AG10803 (cell line): ENCODE data around the gene GLE1.
"Not testable (repeated sequence)": the region's sequence is repeated elsewhere in the genome, so short reads cannot be mapped to it uniquely, and the experiment has no call there.

Experiments used
- DNase-seq: peaks from one replicate; pipeline ENCODE4 v3.0.0; 2010; ENCODE audit warnings: low read depth
- H3K4me3 ChIP-seq: 2 replicates; pipeline ENCODE4 v1.5.1; 2011; ENCODE audit warnings: mild to moderate bottlenecking, low read length, control low read depth
- TF ChIP-seq, protein P1 (sequence below): conservative IDR thresholded peaks from 2 replicates; pipeline ENCODE4 v1.5.1; 2011; ENCODE audit warnings: mild to moderate bottlenecking, low read length, control low read depth, inconsistent platforms

The GLE1 gene

DNA sequence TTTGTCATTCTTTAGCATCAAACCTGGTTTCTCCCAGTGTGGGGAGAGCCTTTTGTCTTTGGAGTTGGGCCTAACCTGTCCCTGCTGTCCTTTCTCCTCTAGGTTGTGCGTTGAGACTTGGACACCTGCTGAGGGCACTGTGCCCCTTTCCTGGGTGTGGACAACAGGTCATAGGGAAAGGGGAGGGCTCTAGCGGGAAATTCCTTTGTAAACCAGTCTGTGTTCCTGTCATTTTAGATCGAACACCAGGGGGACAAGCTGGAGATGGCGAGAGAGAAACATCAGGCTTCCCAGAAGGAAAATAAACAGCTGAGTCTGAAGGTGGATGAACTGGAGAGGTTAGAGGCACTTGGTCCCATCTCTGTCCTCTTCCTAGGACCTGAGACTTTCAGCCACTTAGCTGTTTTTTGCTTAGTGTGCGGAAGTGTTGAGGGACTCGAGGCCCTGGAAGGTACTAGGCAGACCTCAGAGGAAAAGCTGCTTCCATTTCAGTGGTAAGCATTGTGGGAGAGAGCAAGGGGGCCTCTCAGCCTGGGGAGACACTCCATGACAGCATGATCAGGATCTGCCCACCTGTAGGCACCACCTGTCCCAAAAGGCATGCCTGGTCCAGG is 8.6 kb upstream of the GLE1 start:
- no peak for DNase-seq
- TF ChIP-seq, protein P1, sequence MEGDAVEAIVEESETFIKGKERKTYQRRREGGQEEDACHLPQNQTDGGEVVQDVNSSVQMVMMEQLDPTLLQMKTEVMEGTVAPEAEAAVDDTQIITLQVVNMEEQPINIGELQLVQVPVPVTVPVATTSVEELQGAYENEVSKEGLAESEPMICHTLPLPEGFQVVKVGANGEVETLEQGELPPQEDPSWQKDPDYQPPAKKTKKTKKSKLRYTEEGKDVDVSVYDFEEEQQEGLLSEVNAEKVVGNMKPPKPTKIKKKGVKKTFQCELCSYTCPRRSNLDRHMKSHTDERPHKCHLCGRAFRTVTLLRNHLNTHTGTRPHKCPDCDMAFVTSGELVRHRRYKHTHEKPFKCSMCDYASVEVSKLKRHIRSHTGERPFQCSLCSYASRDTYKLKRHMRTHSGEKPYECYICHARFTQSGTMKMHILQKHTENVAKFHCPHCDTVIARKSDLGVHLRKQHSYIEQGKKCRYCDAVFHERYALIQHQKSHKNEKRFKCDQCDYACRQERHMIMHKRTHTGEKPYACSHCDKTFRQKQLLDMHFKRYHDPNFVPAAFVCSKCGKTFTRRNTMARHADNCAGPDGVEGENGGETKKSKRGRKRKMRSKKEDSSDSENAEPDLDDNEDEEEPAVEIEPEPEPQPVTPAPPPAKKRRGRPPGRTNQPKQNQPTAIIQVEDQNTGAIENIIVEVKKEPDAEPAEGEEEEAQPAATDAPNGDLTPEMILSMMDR = no peak
- no peak overlapping the region for H3K4me3 ChIP-seq

DNA sequence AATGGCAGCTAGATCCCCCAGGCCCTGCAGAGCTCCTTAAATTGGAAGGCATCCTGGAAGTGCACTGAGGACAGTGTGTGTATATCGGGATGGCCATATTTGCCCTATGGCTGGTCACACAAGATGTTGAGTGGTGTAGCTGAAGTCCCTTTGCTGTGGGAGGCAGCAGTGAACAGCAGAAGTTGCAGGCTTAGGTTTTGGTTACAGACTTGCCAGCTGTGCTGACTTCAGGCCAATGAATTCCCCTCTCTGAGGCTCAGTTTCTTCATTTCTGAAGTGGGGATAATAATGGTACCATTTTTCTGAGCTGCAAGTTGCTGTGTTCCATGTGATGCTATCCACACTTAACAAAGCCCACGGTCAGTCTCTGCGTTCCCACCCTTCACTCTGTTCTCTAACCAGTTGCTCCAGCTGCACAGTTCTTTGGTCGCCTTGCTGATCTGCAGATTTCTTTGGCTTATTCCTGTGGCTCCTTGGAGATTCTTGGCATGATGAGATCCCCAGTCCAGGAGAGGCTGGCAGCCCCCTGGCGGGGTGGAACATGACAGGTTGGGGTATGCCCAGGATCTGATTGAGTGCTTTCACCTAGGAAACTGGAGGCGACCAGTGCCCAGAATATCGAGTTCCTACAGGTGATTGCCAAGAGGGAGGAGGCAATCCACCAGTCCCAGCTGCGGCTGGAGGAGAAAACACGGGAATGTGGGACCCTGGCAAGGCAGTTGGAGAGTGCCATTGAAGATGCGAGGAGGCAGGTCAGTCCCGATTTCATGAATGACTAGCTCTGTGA is 6.5 kb upstream of the GLE1 start:
- H3K4me3 ChIP-seq = no peak overlapping the region
- TF ChIP-seq, protein P1 = no peak
- no peak for DNase-seq

DNA sequence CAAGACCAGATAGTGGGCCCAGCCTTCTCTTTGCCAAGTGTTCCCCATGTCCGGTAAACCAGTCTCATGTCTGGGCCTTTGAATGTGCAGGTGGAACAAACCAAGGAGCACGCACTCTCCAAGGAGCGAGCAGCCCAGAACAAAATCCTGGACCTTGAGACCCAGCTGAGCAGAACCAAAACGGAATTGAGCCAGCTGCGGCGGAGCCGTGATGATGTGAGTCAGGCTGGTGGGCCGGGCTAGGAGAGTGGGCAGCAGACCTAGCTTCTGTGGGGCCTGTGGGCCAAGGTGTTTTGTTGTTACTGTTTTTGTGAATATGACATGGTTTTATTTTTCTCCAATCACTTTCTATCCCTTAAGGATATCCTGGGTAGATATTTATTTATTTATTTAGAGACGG is 5.6 kb upstream of the GLE1 start:
- DNase-seq = no peak
- TF ChIP-seq, protein P1 = no peak
- no peak overlapping the region for H3K4me3 ChIP-seq

DNA sequence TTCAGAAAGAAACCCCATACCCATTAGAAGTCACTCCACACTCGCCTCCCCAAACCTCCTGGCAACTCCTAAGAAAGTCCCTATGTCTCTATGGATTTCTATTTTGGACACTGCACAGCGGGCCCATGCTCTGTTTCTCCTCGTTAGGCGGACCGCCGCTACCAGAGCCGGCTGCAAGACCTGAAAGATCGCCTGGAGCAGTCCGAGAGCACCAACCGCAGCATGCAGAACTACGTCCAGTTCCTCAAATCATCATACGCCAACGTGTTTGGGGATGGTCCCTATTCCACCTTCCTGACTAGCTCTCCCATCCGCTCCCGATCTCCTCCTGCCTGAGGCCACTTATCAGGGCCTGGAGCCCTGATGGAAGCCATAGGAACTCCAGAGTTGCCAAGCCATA is 4.6 kb upstream of the GLE1 start:
- TF ChIP-seq, protein P1 = no peak
- no peak for DNase-seq
- H3K4me3 ChIP-seq = no peak overlapping the region

DNA sequence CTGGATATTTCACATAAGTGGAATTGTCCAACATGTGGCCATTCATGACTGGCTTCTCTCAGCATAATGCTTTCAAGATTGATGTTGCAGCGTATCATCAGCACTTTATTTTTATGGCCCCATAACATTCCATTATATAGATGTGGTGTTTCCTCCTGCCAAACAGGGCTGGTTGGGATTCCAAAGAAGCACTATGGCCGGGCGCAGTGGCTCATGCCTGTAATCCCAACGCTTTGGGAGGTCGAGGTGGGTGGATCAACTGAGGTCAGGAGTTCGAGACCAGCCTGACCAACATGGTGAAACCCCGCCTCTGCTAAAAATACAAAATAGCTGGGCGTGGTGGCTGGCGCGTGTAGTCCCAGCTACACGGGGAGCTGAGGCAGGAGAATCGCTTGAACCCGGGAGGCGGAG is 1.1 kb upstream of the GLE1 start:
- peak; percentile 76 for DNase-seq
- H3K4me3 ChIP-seq = not testable (repeated sequence)

DNA sequence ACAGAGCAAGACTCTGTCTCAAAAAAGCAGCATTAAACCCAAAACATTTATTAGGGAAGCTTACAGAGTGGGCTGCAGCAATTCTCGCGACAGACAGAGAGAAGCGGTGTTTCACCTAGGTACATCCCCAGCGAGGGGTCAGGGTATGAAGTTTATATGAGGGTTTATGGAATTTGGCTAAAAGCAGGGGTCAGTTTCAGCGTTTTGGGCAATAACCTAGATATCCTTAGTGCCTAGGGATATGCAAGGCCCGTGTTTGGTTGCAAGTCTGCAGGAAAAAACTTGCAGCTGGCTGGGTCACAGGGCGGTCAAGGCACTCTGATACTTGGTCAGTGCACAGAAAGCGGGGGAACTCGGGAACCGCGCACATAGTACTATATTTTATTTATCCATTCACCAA is 649 bp upstream of the GLE1 start:
- DNase-seq = peak; percentile 15
- TF ChIP-seq, protein P1 = no peak
- peak overlapping the region; percentile 99 for H3K4me3 ChIP-seq

DNA sequence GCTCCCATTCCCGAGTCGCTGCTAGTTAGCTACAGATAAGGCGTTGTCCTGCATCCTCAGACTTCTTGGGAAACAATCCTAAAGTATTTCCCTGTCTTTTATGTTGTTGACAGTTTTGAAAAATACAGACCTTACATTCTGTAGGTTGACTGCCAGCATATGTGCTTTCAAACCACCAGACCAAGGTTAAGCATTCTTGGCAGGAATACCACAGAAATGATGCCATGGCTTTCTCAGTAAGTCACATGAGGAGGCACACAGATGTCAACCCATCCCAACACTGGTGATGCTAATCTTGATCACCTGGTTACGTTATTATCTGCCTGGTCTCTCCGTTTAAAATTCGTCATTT is 871 bp downstream of the GLE1 start:
- peak; percentile 79 for DNase-seq
- H3K4me3 ChIP-seq = peak overlapping the region; percentile 99
- TF ChIP-seq, protein P1 = no peak

DNA sequence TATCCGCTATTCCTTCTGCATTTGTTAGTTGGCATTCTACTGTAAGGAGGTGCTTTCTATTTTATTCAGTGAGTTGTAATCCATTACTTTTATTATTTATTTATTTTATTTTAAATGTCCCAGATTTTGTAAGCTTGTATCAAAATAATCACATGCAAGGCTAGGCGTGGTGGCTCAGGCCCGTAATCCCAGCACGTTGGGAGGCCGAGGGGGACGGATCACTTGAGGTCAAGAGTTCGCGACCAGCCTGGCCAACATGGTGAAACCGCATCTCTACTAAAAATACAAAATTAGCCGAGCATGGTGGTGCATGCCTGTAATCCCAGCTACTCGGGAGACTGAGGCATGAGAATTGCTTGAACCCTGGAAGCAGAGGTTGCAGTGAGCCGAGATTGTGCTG is 1.4 kb downstream of the GLE1 start:
- DNase-seq = not testable (repeated sequence)
- peak overlapping the region; percentile 99; the same call in 1 of the 2 replicates for H3K4me3 ChIP-seq
